GM10248 (cell line): ENCODE data around the gene TRAF3IP1.

Experiments used
- CTCF ChIA-PET: fragments of 300-600 bp; sonication (Branson Sonifier 250); formaldehyde crosslinking; extraction: SDS; loops from one replicate; lab custom pipeline; 2021; ENCODE audit warnings: antibody characterized with exemption; lab: Yijun Ruan, JAX
- POLR2A ChIA-PET: fragments of 350-650 bp; sonication (Branson Sonifier 250); formaldehyde crosslinking; extraction: SDS; loops from one replicate; lab custom pipeline; 2020; ENCODE audit warnings: antibody characterized with exemption; lab: Yijun Ruan, JAX
- DNase-seq: peaks from one replicate; pipeline ENCODE4 v3.0.0; 2012; ENCODE audit errors: extremely low spot score
- TF ChIP-seq, protein P1 (sequence below): IDR thresholded peaks from 2 replicates; pipeline ENCODE4 v1.5.1; 2012; ENCODE audit warnings: mild to moderate bottlenecking, low read depth; ENCODE audit errors: extremely low read depth, missing control alignments, control extremely low read depth

TRAF3IP1 gene

GRCh38 chr2:238445409-238446190, 125.3 kb downstream of the TRAF3IP1 start:
- ChIA-PET CTCF (interaction anchor here (1.1 kb wide), 1 partner anchor 9 kb away, joined by 3 read pairs; no protein-coding TSS in a partner anchor), POLR2A (no interaction called here)
- DNase-seq: no peak
- TF ChIP-seq, protein P1, sequence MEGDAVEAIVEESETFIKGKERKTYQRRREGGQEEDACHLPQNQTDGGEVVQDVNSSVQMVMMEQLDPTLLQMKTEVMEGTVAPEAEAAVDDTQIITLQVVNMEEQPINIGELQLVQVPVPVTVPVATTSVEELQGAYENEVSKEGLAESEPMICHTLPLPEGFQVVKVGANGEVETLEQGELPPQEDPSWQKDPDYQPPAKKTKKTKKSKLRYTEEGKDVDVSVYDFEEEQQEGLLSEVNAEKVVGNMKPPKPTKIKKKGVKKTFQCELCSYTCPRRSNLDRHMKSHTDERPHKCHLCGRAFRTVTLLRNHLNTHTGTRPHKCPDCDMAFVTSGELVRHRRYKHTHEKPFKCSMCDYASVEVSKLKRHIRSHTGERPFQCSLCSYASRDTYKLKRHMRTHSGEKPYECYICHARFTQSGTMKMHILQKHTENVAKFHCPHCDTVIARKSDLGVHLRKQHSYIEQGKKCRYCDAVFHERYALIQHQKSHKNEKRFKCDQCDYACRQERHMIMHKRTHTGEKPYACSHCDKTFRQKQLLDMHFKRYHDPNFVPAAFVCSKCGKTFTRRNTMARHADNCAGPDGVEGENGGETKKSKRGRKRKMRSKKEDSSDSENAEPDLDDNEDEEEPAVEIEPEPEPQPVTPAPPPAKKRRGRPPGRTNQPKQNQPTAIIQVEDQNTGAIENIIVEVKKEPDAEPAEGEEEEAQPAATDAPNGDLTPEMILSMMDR: no peak

DNA sequence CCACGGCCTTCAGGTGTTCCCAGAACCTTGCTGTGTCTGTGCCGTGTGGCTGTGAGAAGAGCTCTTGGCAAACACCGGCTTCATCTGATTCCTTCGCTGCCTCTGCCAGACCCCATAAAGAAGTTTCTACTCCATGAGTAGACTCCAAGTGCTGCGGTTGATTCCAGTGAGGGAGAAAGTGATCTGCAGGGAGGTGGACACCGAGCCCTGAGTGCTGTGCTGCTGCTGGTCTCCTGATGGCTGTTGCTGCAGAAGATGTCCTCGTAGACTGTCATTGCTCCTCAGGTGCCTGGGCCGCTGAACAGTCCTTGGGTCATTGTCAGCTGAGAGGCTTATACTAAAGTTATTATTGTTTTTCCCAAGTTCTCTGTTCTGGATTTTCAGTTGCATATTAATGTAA, 126.1 kb downstream of the TRAF3IP1 start:
- CTCF ChIA-PET: no interaction called here
- TF ChIP-seq, protein P1: no peak

GRCh38 chr2:238448031-238448955, 128.0 kb downstream of the TRAF3IP1 start:
- TF ChIP-seq, protein P1: no peak
- ChIA-PET POLR2A (no interaction called here), CTCF (interaction anchor here (1.5 kb wide), 1 partner anchor 13 kb away, joined by 3 read pairs; no protein-coding TSS in a partner anchor)
- no peak for DNase-seq

More for the DNA sequence above, 126.1 kb downstream of the TRAF3IP1 start:
- no peak for DNase-seq
- POLR2A ChIA-PET: no interaction called here

DNA sequence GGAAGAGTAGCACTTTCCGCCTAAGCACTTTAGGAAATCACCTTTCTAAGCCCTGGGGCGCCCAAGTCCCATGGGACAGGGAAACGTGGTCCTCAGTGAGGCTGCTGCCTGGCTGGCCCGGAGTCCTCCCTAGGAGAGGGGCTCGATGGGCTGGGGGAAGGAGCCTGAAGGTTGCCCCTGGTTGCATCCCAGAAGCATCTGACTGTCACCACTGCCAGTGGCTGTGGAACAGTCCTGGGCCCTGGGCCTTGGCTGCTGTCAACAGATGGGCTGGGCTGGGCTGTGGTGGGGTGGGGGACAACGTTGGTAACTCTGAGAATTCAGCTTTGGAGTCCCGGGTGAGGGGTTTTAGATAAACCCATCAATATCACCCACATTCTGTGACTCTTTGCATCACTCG, 128.9 kb downstream of the TRAF3IP1 start:
- CTCF ChIA-PET: interaction anchor here (1.5 kb wide), 1 partner anchor 12 kb away, joined by 3 read pairs; no protein-coding TSS in a partner anchor

GRCh38 chr2:238449909-238450417, 129.6 kb downstream of the TRAF3IP1 start:
- ChIA-PET CTCF (no interaction called here), POLR2A (no interaction called here)
- TF ChIP-seq, protein P1: no peak
- DNase-seq: no peak

More for the DNA sequence above, 128.9 kb downstream of the TRAF3IP1 start:
- TF ChIP-seq, protein P1: no peak
- POLR2A ChIA-PET: no interaction called here
- no peak for DNase-seq

- ChIA-PET POLR2A (no interaction called here), CTCF (no interaction called here)
- DNase-seq: no peak
- TF ChIP-seq, protein P1: no peak
These were observed 130.1 kb downstream of the TRAF3IP1 start for GRCh38 chr2:238450440-238450861.
